Upper lobe of left lung (tissue), 6 donors: ENCODE data around the gene NEK4. TPM values are rescaled to one million over a fixed set of nuclear protein-coding genes. Genes with fewer than 3 reads are reported as not detected.

Experiments used
- ATAC-seq, 2 donors: fragments of 200-7000 bp; cut with Tn5 transposase; one replicate each; pipeline ENCODE4 v1.9.1; 2022; ENCODE audit warnings: mild to moderate bottlenecking in 2 of 2, moderate library complexity in 2 of 2; ENCODE audit not compliant: low FRiP score in 2 of 2
- DNase-seq, 2 donors: peaks; one replicate each; pipeline ENCODE4 v3.0.0-alpha.2; 2019 to 2020
- H3K27ac ChIP-seq, 4 donors: fragments of 200-600 bp; sonication (generic); one replicate each; pipeline ENCODE4 v1.5.1; 2016 to 2019
- H3K27me3 ChIP-seq, 4 donors: fragments of 200-600 bp; sonication (generic); one replicate each; pipeline ENCODE4 v1.5.1; 2017 to 2019
- H3K36me3 ChIP-seq, 4 donors: fragments of 200-600 bp; sonication (generic); one replicate each; pipeline ENCODE4 v1.5.1; 2016 to 2019
- H3K4me1 ChIP-seq, 4 donors: fragments of 200-600 bp; sonication (generic); one replicate each; pipeline ENCODE4 v1.5.1; 2018 to 2019
- H3K4me3 ChIP-seq, 4 donors: fragments of 200-600 bp; sonication (generic); one replicate each; pipeline ENCODE4 v1.5.1; 2017 to 2019; ENCODE audit warnings: mild to moderate bottlenecking in 2 of 4, moderate library complexity in 1 of 4
- H3K9me3 ChIP-seq, 4 donors: fragments of 200-600 bp; sonication (generic); one replicate each; pipeline ENCODE4 v1.5.1; 2018 to 2019
- EP300 ChIP-seq, 4 donors: sonication (generic); formaldehyde crosslinking; IDR thresholded peaks; one replicate each; pipeline ENCODE4 v1.5.1; 2017; ENCODE audit warnings: antibody characterized with exemption in 4 of 4, control low read depth in 2 of 4
- POLR2A ChIP-seq, 4 donors: fragments of 450-650 bp; IDR thresholded peaks; one replicate each; pipeline ENCODE4 v1.5.1; 2016 to 2017; ENCODE audit warnings: antibody characterized with exemption in 4 of 4, mild to moderate bottlenecking in 2 of 4
- POLR2AphosphoS5 ChIP-seq, 2 donors: sonication (generic); formaldehyde crosslinking; IDR thresholded peaks; one replicate each; pipeline ENCODE4 v1.5.1; 2017; ENCODE audit warnings: antibody characterized with exemption in 2 of 2
- WGBS, 2 donors: methylation state at CpG; one replicate each; pipeline ENCODE4 v1.1.5; 2017 to 2018; 5-methylcytosine and 5-hydroxymethylcytosine counted together
- total RNA-seq, 6 donors: library from RNA; depleted of rRNA in 4 of 6; stranded (reverse); fragments of >200 nt in 4 of 6; gene quantifications; one replicate each; pipeline versions ENCODE4 v1.1.0 to v1.2.1, GENCODE V29; 2016 to 2021
- TF ChIP-seq, protein P1 (sequence below), 6 experiments: fragments of 450-650 bp in 4 of 6; fragments of 200-600 bp in 2 of 6; sonication (generic) in 2 of 6; IDR thresholded peaks; one replicate each; pipeline ENCODE4 v1.5.1; 2016 to 2019; ENCODE audit warnings: antibody characterized with exemption in 6 of 6
- donor health status: DM: no; HTN: no; CAD: no; lungs with moderate emphysema.
- donor health status: DM: no; HTN: yes; CAD: no; lungs with severe emphysema.

NEK4 gene
- total RNA-seq, 6 donors from 2014 or later: 17.8 to 28.6 (median 24.2) TPM

DNA sequence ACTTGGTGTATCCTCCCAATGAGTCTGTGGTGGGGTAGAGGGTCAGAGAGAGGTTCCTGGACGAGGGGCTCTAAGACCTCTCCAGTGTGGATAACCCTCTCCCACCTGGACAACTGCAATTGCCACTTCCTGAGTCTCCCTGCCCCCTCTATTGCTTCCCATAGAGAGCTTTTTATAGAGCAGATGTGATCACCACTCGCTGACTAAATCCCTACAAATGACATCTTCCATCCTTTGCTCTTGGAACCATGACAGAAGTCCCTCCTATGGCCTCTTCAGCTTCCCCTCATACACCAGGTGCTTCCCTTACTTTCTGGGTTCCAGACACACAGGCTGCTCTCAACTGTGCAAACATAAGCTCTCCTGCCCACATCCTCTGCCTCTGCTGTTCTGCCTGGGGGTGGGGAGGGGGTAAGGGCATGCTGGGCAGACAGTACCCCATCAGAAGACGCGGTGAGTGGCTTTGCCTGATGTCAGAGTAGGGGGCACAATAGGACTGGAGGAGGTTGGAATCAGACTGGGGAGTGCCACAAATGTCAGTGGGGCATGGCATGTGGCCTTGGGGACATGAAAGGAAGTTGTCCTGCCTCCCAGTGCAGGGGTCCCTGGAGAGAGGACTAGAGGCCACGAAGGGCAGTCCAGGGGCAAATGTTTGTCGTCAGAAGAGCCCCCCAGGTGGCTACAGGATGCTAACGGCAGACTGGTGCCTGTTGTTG lies 39.1 kb upstream of the NEK4 start:
- no peak for ATAC-seq
- no peaks in the 10 kb centered on the region for H3K27me3 ChIP-seq
- TF ChIP-seq POLR2A (IDR thresholded peaks at IDR 0.05): no peak
- TF ChIP-seq, protein P1, sequence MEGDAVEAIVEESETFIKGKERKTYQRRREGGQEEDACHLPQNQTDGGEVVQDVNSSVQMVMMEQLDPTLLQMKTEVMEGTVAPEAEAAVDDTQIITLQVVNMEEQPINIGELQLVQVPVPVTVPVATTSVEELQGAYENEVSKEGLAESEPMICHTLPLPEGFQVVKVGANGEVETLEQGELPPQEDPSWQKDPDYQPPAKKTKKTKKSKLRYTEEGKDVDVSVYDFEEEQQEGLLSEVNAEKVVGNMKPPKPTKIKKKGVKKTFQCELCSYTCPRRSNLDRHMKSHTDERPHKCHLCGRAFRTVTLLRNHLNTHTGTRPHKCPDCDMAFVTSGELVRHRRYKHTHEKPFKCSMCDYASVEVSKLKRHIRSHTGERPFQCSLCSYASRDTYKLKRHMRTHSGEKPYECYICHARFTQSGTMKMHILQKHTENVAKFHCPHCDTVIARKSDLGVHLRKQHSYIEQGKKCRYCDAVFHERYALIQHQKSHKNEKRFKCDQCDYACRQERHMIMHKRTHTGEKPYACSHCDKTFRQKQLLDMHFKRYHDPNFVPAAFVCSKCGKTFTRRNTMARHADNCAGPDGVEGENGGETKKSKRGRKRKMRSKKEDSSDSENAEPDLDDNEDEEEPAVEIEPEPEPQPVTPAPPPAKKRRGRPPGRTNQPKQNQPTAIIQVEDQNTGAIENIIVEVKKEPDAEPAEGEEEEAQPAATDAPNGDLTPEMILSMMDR (IDR thresholded peaks at IDR 0.05): no peak
- TF ChIP-seq POLR2AphosphoS5 (IDR thresholded peaks at IDR 0.05): no peak
- no peak for TF ChIP-seq EP300 (IDR thresholded peaks at IDR 0.05)
- H3K4me3 ChIP-seq: no peak overlapping the region
- DNase-seq: no peak
- no peaks in the 10 kb centered on the region for H3K4me1 ChIP-seq
- no peak overlapping the region for H3K27ac ChIP-seq
- H3K36me3 ChIP-seq: no peaks in the 10 kb centered on the region
- WGBS, 2 donors: 56 to 59% methylated on average over 7 of the region's 7 CpGs
- no peaks in the 10 kb centered on the region for H3K9me3 ChIP-seq

GRCh38 chr3:52809149-52809548 lies 38.4 kb upstream of the NEK4 start:
- no peaks in the 10 kb centered on the region for H3K27me3 ChIP-seq
- TF ChIP-seq POLR2AphosphoS5 (IDR thresholded peaks at IDR 0.05): no peak
- no peak for TF ChIP-seq EP300 (IDR thresholded peaks at IDR 0.05)
- 58 to 72% methylated on average over 2 of the region's 2 CpGs for WGBS, 2 donors

GRCh38 chr3:52805270-52806039 lies 34.7 kb upstream of the NEK4 start:
- Histone ChIP-seq H3K36me3 (no peaks in the 10 kb centered on the region), H3K9me3 (no peaks in the 10 kb centered on the region), H3K4me1 (no peaks in the 10 kb centered on the region), H3K27ac (no peak overlapping the region), H3K27me3 (no peaks in the 10 kb centered on the region), H3K4me3 (no peak overlapping the region)
- WGBS, 2 donors: 82 to 84% methylated on average over 17 to 19 of the region's 19 CpGs
- ATAC-seq: no peak
- TF ChIP-seq, protein P1 (IDR thresholded peaks at IDR 0.05): no peak
- DNase-seq: no peak

More at GRCh38 chr3:52809149-52809548, 38.4 kb upstream of the NEK4 start:
- H3K36me3 ChIP-seq: no peaks in the 10 kb centered on the region
- ATAC-seq (no peak), DNase-seq (no peak)
- H3K4me3 ChIP-seq: no peak overlapping the region
- H3K4me1 ChIP-seq: no peaks in the 10 kb centered on the region
- H3K9me3 ChIP-seq: no peaks in the 10 kb centered on the region
- H3K27ac ChIP-seq: no peak overlapping the region

DNA sequence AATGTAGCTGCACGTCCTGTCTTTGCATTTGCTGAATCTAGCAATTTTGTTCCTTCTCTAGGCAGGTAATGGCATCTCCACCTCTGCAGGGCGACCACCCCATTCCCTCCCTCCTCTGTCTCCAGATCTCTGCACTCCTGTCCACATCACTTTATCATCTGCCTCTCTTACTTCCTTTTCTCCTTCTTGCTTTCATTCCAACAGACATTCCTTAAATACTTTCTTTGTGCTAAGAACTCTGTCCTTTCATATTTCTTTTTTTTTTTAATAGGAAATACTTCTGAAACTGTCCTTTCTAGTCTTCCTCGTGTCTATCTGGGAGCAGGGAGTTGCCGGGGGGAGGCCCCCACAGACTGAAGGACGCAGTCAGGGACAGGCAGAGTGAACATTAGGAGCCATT lies 31.1 kb upstream of the NEK4 start:
- no peaks in the 10 kb centered on the region for H3K36me3 ChIP-seq
- no peak overlapping the region for H3K4me3 ChIP-seq
- H3K4me1 ChIP-seq: no peaks in the 10 kb centered on the region
- no peaks in the 10 kb centered on the region for H3K27me3 ChIP-seq
- TF ChIP-seq POLR2AphosphoS5 (IDR thresholded peaks at IDR 0.05) (no peak), EP300 (IDR thresholded peaks at IDR 0.05) (no peak), POLR2A (IDR thresholded peaks at IDR 0.05) (no peak)
- TF ChIP-seq, protein P1 (IDR thresholded peaks at IDR 0.05): no peak
- WGBS, 2 donors: 61% methylated on average over 5 of the region's 5 CpGs
- ATAC-seq (no peak), DNase-seq (no peak)
- H3K27ac ChIP-seq: no peak overlapping the region
- H3K9me3 ChIP-seq: no peaks in the 10 kb centered on the region

DNA sequence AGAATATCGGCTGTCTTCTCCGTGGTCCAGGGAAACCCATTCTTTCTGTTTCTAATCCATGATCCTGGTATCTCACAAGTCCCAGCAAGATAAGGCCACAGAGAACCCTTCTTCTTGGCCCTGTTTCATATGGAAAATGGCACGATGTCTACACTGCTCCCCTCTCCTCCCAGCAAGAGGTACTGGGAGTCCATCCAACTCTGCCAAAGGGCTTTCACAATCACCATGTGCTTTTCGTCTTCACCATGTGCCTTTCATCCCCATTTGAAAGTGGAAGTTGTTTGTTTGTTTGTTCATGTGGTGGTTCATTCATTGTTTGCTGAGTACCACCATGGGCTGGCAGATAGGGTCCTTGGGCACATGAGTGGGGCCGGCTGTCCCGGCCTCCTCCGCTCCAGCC lies 29.3 kb upstream of the NEK4 start:
- DNase-seq: no peak

More for the DNA sequence above, 29.3 kb upstream of the NEK4 start:
- 78 to 85% methylated on average over 7 of the region's 7 CpGs for WGBS, 2 donors
- TF ChIP-seq POLR2A (IDR thresholded peaks at IDR 0.05) (no peak), POLR2AphosphoS5 (IDR thresholded peaks at IDR 0.05) (no peak), EP300 (IDR thresholded peaks at IDR 0.05) (no peak)
- TF ChIP-seq, protein P1 (IDR thresholded peaks at IDR 0.05): no peak
- H3K4me1 ChIP-seq: no peaks in the 10 kb centered on the region
- H3K27me3 ChIP-seq: no peaks in the 10 kb centered on the region
- ATAC-seq: no peak
- no peaks in the 10 kb centered on the region for H3K36me3 ChIP-seq
- H3K4me3 ChIP-seq: no peak overlapping the region
- H3K27ac ChIP-seq: no peak overlapping the region
- no peaks in the 10 kb centered on the region for H3K9me3 ChIP-seq
